HG03039 (cell line): ENCODE results near the gene NR2F6.

ENCODE experiments used
- ATAC-seq: cut with Tn5 transposase; IDR thresholded peaks from one replicate; pipeline ENCODE4 v1.9.1; 2021; ENCODE audit warnings: mild to moderate bottlenecking, moderate library complexity; ENCODE audit not compliant: unreplicated experiment

NR2F6 gene

DNA sequence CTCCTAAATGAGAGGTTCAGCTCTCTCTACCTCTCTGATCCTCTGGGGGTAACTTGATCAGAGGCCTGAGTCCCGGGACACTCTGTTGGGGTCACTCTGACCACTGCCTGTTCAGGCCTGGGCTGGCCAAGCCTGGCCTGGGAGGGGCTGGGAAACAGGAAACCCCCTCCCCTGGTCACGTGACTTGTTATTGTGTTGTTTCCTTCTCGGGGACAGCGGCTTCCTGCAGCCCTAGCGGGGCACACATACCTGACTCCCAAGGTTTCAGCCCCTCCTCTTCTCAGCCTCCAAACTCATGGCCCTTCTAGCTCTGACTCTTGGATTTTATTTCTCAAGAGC, 18.9 kb upstream of the NR2F6 start, which contains the start of gene USHBP1:
Gene USHBP1 (minus strand): TSS at position 105 of the 339 bp plus-strand sequence. CDS start 446 bp downstream, outside the sequence.
- ATAC-seq: no peak

DNA sequence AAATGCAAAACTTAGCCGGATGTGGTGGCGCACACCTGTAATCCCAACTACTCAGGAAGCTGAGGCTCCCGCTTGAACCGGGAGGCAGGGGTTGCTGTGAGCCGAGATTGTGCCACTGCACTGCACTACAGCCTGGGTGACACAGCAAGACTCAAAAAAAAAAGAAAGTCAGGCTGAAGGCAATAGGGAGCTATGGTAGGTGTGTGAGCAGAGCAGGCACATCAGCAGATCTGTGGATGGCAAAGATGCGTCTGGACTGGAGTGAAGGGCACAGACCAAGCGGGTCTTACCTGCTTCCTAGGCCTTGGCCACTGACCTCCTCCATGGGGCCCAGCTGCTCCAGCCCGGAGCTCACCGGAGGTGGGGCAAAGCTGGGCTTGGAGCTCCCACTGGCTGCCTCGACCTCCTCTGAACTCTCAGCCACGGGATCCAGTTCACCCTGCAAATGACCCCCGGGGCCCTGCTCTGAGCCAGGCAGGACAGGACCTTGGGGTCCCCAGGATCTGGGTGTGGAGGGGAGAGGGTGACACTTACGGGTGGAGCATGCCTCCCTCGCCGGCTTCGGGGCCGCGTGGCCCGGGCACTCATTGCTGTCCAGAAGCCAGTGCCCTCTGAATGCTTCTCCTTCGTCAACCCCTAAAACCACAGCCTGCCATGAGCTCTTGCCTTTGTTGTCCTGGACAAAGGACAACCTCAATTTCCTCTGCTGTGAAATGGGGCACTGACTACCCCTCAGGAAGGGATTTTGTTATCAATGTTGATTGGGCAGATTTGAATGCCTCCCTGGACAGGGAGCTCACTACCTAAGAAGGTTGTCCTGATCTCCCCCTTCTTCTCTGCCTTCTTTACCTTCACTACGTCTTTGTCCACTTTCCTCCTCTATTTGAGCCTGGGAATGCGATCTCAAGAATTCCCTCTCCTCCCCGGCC, 18.3 kb upstream of the NR2F6 start:
- ATAC-seq: no peak

DNA sequence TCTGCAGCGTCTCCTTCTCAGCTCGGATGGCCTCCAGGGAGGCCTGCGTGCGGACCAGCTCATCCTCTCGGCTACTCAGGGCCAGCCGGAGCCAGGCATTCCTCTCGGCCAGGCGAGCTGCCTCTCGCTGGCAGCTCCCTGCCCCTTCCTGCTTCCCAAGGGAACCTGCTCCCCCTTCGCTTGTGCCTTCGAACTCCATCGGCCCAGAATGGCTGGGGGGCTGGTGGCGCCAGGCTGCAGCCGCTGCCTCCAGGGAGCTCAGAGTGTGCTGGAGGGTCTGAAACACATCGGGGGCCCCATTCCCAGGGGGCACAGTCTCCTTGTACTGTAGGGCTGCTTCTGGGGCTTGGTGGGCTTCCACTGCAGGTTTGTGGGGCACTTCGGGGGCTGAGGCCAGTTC, 16.8 kb upstream of the NR2F6 start:
- no peak for ATAC-seq

DNA sequence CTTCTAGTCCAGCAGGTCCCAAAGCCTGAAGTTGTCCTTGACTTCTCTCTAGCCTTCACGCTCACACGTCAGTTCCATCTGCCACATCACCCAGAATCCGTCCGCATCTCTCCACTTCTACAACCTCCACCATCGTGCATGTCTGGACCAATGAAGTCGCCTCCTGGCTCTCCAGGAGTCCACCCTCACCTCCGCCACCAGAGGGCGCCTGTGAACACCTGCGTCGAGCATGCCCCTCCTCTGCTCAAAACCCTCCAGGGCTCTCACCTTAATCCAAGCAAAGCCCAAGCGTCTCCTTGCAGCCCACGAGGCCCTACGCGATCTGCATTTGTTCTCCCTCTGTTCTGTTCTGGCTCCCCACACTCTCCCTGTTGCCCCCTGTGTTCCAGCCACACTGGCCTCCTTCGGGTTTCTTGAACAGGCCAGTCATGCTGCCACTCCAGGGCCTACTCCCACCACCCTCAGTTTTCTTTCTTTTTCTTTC, 15.2 kb upstream of the NR2F6 start:
- ATAC-seq: peak; percentile 73

DNA sequence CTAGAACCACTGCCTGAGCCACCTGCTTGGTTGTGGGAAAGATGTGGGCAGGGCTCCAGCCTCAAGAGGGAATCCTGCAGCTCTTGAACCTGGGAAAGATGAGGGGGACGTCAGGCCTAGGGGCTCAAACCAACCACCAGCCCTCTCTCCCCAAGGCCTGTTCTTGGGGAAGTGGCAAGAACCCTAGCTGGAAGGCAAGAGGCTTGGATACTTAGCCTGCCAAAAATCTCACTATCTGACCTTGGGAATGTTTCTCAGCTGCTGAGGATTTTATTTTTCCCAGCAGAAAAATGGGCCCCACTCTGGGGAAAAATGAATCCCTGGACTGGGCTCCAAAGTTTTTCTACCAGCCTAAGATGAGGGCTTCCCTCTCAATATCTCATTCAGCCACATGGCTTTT, 14.2 kb upstream of the NR2F6 start:
- ATAC-seq: no peak

DNA sequence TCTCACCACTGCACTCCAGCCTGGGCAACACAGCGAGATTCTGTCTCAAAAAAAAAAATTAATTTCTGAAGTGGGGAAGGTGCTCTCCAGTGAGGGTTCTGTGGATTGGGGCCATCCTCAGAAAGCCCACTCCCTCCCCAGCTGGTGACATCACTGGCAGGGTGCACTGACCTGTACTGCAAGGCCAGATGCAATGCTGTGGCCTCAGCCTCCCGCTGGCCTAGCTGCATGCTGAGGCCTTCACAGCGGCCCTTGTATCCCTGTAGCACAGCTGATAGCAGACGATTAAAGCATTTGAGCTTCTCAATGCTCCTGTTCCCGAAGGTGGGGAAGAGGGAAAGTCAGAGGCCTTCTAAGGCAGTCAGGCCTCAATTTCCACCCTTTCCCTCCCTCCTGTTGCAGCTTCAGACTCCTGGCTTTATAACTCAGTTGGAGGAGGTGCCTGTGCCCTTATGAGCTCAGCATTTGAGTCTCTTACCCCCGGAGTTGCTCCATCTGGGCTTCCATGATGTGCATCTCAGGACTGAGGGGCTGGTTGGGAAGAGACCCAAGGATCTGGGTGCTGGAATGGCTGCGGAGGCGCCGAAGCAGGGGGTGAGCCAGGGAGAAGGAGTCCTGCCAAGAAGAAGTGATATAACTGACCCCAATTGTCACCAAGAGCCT, 13.5 kb upstream of the NR2F6 start:
- ATAC-seq: no peak

DNA sequence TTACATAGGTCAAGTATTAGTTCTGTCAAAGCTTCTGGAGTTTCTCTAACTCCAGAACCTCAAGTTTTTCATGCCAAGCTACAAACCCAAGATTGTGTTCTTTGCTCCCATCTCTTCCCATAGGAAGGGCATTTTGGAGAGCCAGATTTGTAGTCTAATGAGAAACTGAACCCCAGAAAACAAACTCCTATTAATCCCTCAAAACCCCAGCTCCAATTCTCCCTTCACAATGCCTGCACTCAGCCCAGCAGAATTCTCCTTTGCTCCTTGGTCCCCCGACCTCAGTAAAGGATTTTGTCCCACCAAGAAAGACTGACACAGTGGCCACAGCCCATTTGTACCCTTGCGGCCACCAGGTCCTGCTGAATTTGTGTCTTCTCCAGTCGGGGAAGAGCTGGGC, 10.4 kb upstream of the NR2F6 start:
- no peak for ATAC-seq

DNA sequence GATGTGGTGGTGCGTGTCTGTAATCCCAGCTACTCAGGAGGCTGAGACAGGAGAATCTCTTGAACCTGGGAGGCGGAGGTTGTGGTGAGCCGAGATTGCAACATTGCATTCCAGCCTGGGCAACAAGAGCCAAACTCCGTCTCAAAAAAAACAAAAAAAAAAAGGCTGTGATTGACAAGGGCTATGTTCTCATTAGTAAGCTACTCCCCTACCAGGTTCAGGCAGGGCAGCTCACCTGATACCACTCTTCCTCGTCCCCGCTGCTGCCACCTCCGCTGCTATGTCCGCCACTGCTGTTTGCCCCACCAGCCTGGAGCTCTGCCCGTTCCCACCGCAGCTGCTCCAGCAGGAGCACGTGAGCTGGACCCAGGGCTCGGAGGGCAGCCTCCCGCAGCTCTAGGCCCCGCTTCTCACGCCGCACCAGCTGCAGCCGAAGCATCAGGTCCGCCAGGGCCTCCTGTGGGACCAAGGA, 9.5 kb upstream of the NR2F6 start:
- no peak for ATAC-seq

DNA sequence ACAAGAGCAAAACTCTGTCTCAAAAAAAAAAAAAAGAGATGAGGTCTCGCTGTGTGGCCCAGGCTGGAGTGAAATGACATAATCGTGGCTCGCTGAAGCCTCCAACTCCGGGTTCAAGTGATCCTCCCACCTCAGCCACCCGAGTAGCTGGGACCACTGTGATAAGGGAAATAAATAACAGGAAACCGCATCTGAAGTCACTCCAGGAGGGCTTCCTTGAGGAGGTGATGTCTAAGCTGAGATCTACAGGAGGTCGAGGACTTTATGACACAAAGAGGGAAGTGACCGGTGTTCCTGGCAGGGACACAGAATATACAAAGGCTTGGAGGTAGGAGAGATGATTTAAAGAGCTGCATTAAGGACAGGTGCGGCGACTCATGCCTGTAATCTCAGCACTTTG, 8.9 kb upstream of the NR2F6 start:
- no peak for ATAC-seq

DNA sequence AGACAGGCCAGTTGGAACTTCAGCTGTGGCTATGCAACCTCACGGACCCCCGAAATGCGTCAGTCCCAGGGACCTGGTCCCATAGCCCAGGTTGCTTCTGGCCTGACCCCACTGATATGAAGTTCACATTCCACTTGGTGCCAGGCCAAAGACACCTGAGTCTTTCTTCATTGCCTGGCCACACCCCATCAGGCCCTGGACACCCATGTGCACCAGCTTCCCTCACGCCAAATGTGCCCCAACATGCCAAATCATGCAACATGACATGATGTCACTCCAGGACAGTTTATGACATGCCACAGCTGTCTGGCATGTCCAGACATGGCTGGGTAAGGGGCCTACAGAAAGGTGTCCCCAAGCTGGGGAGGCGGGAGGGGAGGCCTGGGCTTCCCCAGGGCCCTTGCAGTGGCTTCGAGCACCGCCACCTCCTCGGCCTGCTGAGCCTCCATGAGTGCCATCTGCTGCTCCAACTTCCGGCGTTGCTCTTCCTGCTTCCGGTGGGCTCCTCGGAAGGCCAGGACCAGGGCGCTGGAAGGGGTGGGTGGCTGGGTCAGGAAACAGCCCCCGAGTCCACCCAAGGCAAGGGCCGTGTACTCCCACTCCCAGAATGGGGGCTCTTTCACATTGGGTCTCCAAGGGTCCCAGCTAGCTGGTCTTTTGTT, 4.3 kb upstream of the NR2F6 start:
- ATAC-seq: no peak

DNA sequence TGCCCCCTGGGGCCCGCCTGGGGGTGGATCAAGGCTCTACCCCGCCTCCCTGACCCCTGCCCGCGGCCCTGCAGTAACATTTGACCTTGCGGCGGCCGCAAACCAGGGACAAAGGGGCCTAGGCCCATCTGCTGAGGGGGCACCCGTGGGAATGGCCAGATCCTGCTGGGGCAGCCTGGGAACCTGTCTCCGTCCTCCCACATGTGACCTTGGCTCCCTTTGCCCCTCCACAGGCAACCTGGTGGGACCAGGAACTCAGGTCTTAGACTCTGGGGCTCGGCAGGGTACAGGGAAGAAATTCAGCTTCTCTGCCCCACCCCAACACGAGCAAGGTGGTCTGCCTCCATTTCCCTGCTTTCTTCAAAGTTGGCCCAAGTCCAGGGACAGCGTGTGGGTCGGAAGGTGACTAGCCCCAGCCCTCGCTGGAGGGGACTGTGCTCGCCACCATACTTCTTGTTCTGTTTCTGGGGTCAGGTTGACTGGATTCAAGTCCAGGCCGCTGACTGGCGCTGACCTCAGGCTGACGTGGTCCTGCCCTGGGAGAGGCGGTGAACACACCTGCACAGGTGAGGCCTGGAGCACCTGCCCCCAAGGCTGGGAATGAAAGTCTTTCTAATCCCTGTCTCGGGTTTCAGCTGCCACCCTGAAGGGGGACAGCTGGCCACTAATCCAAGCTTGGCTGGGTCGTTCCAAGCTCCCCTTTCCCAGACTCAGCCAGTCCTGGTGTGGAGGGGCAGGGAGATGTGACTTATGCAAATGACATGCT, 2.5 kb upstream of the NR2F6 start:
- ATAC-seq: no peak

DNA sequence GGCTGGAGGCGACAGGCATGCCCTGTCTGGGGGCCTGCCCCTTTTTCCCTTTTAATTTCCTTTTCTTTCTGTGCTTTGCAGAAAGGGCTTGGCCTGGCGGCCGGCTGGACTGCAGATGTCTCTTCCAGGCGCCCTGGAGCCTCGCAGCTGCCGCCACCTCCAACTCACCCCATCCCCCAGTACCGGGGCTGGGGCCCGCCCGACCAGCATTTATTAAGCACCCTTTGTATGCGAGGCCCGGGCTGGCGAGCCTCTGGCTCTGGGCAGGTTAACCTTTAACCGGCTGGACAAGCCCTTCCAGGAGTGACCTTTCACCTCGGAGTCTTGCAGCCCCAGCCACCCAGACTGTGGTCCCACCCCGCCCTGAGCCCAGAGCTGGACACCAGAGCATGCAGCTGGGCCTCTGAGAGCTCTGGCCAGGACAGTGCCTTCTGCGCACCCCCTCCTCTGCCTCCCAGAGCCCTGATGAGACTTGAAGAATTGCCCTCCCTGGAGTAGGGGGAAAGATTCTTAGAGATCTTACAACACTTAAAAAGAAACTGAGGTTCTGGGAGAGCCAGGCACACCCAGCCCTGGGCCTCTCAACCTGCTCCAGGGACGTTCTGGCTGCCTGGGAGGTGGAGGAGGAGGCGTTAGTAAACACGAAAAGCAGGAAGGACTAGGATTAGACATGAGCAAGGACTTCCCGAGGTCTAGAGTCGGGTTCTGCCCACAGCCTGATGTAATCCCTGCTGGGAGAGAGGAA, 1.1 kb upstream of the NR2F6 start:
- no peak for ATAC-seq

DNA sequence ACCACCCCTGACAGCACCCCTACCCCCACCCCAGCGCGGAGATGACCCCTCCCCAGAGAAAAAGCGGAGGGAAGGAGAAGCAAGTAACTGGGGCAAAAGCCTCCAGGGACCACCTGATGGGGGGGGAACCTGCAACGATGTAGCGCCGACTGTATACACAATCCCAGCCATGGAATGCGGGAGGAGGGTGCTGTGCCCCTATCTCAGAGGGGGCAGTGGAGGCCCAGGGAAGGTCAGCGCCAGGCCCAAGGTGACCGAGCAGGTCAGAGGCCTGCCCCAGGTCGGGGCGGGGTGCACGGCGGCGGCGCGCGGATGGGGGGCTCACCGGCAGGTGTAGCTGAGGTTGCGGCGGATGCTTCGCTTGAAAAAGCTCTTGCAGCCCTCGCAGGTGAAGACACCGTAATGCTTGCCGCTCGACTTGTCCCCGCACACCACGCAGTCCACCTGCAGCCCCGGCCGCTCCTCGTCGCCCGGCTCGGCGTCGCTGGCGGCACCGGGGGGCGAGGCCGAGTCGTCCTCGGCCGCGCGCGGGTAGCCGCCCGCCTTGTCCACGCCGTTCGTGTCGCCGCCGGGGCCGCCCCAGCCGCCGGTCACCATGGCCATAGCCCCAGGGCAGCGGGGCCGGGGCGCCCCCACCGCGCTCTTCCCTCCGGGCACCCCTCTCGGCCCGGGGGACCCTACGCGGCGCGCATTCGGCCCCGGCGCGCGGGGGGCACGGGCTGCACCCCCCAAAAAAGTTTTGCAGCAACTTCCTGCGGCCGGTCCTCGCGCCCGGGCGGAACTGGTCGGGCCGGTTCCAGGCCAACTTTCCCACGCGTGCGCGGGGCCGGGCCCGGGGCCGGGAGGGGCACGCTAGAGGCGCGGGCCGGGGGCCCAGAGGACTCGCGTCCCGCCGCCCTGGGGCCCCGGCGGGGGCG, 843 bp downstream of the NR2F6 start:
- ATAC-seq: peak; percentile 3

DNA sequence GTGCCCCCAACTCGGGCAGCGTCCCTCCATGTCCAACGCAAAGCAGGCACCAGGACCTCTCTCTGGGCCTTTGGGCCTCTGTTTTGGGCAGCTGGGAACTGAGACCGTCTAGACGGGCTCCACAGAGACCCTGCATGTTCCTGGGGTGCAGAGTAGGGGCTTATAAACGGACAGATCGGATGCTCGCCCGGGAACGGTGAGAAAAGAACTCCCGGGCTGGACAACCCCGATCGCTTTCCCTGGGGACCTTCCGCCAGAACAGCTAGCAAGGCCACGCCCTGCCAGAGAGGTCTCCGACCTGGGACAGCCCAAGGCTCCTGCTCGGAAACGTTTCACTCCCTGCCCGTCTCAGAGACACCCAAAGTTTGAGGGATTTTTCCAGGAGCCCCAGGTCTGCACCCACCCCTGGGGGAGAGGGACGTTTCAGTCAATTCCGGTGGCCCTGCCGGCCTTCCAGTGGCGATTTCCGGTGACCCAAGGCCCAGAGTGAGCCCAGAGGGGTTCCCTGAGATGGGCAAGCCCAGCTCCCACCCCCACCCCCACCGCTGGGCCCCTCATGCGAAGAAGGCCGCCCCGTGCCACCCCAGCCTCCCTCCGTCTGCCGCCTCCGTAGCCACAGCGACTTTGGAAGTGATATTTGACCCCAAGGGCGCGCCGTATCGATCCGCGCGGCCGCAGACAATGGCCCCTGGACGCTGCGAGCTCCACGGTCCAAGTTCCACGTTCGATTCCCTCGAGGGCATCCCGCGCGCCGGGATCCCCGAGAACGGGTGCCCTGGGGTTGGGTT, 1.7 kb downstream of the NR2F6 start:
- no peak for ATAC-seq

DNA sequence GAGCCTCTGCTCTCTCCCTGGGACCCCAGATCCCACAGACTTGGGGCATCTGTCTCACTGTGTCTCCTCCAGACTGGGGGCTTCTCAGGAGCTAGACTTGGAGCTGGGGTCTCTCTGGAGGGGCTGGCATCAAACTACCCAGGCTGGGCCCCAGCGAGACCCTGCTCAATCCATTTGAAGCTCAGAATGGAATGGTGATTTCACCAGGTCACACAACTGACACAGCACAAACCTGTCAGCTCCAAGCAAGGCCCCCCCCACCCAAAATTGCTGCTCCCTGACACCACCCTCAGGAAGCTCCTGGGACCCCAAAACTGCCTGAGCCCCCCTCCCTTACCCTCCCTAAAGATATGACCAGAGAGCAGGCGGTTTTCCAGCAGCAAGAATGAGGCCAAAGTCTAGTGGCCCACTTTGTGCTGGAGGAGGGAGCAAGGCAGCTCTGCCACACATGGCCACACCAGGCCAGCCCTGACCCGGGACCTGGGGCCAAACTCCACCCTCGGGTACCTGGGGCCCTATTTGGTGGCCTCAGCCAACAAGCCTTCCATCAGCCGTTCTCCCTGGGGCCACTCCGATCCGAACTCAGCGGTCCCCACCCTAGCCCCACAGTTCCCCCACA, 2.4 kb downstream of the NR2F6 start:
- no peak for ATAC-seq

DNA sequence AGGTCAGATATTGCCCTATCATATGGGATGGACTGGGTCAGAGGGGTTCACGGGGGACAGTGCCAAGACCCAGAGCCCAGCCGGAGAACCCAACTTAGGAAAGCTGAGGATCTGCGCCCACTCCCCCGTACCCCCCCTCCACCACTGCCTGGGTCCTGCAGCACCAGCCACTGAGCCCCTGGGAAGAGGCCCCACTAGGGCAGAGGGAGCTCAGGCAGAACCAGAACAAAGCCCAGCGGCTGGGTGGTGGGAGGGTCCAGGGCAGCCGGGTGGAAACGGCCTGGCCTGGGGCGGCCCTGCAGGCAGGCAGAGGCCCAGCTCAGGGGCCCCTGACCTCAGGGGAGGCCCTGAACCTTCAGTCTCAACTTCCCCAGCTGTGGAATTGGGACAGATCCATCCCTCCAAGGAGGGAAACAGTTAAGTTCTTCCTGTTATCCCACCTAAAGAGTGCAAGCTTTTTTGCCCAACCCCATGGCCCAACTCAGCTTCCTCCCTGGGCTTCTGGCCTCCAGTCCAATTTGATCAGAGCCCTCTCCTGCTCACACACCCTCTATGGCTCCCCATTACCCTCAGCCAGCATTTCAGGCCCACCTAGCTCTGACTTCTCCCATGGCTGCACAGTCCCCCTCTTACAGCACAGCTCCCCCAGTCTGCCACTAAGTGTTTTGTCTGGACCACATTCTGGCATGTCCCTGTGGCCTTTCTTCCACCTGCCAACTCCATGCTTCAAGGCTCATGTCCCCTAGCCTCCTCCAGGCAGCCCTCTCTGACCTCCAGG, 3.1 kb downstream of the NR2F6 start:
- no peak for ATAC-seq

DNA sequence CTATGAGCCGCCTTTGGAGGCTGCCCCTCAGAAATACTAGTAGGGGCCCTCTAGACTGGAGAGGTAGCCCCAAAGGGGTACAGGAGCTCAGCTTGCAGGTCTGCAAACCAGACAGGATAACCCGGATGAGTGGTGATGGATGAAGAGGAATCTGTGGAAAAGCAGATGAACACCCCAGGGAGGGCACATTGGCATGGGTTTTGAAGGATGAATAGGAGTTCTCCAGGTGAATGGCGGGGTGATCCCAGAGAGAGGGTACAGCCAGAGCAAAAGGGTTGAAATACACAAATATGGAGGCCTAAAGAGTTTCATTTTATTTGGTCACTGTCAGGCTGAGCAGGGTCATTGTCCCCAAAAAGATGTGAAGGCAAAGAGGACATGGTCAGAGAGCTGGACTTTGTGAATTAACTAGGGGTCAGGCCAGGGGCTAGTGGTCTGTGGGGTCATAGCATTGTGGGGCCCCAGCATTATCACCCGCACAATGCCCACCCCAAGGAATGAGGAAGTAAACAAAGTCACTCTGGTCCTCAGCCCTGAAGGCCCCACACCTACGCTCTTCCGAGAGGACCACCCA, 4.8 kb downstream of the NR2F6 start:
- no peak for ATAC-seq
